Measurements from ENCODE around the gene ATP1A3.
"Not testable (repeated sequence)": the region's sequence is repeated elsewhere in the genome, so short reads cannot be mapped to it uniquely, and the experiment has no call there.

Gene ATP1A3

GRCh38 chr19:41940731-41941409, 53.2 kb downstream of the ATP1A3 start:
- no peak overlapping the region for H3K4ac ChIP-seq (ENCODE audit: low read depth, low read length)
- H3K27ac ChIP-seq (ENCODE audit: low read depth, low read length) = no peak overlapping the region
- H4K12ac ChIP-seq (ENCODE audit: low read depth, low read length) = no peak overlapping the region
- H3K4me3 ChIP-seq (ENCODE audit: low read depth, low read length) = peak overlapping the region; percentile 25
- no peak overlapping the region for H2BK120ac ChIP-seq (ENCODE audit: insufficient read depth, low read length, poor library complexity)
- H2BK12ac ChIP-seq (ENCODE audit: low read length) = no peak overlapping the region
- no peak overlapping the region for H3K14ac ChIP-seq (ENCODE audit: low read length)
- H3K9me3 ChIP-seq (ENCODE audit: insufficient read depth, low read depth, low read length) = no peaks in the 10 kb centered on the region
- no peaks in the 10 kb centered on the region for H3K36me3 ChIP-seq (ENCODE audit: control insufficient read depth in 1 of 2, insufficient read depth in 2 of 2, low read length in 2 of 2)
- H3K18ac ChIP-seq (ENCODE audit: low read length) = no peak overlapping the region
- no peaks in the 10 kb centered on the region for H3K79me1 ChIP-seq (ENCODE audit: low read length)
- H2AFZ ChIP-seq (ENCODE audit: insufficient read depth, low read length, poor library complexity) = peak overlapping the region; percentile 48
- no peak overlapping the region for H2BK5ac ChIP-seq (ENCODE audit: low read depth, low read length, poor library complexity)
- H3K79me2 ChIP-seq (ENCODE audit: control insufficient read depth, insufficient read depth, low read length, poor library complexity) = no peaks in the 10 kb centered on the region
- no peak for DNase-seq
- H4K8ac ChIP-seq (ENCODE audit: low read depth, low read length) = no peak overlapping the region
- H3K23ac ChIP-seq (ENCODE audit: low read length) = no peak overlapping the region
- peaks cover 29% of the 10 kb centered on the region for H3K27me3 ChIP-seq (ENCODE audit: insufficient read depth, low read length)
- no CpG with 5 or more reads among the region's 53 CpGs for WGBS (ENCODE audit: extremely low coverage, insufficient coverage, insufficient read length)
- H2AK5ac ChIP-seq (ENCODE audit: low read length) = no peak overlapping the region
- H3K4me1 ChIP-seq (ENCODE audit: control insufficient read depth in 1 of 2, insufficient read depth in 2 of 2, low read length in 2 of 2) = peaks cover 3 to 4% of the 10 kb centered on the region in 2 experiments
- no peak overlapping the region for H3K9ac ChIP-seq (ENCODE audit: low read length)
- no peak overlapping the region for H4K91ac ChIP-seq (ENCODE audit: low read depth, low read length)
- peak overlapping the region; percentile 54 for H3K4me2 ChIP-seq (ENCODE audit: low read length)

- H3K9me3 ChIP-seq (ENCODE audit: insufficient read depth, low read depth, low read length) = no peaks in the 10 kb centered on the region
- H3K36me3 ChIP-seq (ENCODE audit: control insufficient read depth in 1 of 2, insufficient read depth in 2 of 2, low read length in 2 of 2) = no peaks in the 10 kb centered on the region
- peaks cover 3 to 4% of the 10 kb centered on the region in 2 experiments for H3K4me1 ChIP-seq (ENCODE audit: control insufficient read depth in 1 of 2, insufficient read depth in 2 of 2, low read length in 2 of 2)
- no peaks in the 10 kb centered on the region for H3K79me2 ChIP-seq (ENCODE audit: control insufficient read depth, insufficient read depth, low read length, poor library complexity)
- H4K12ac ChIP-seq (ENCODE audit: low read depth, low read length) = no peak overlapping the region
- H3K79me1 ChIP-seq (ENCODE audit: low read length) = no peaks in the 10 kb centered on the region
- H2AK5ac ChIP-seq (ENCODE audit: low read length) = no peak overlapping the region
- peak overlapping the region; percentile 17 for H2AFZ ChIP-seq (ENCODE audit: insufficient read depth, low read length, poor library complexity)
- peaks cover 30% of the 10 kb centered on the region for H3K27me3 ChIP-seq (ENCODE audit: insufficient read depth, low read length)
- H3K14ac ChIP-seq (ENCODE audit: low read length) = no peak overlapping the region
- no peak overlapping the region for H3K18ac ChIP-seq (ENCODE audit: low read length)
- H2BK12ac ChIP-seq (ENCODE audit: low read length) = no peak overlapping the region
- DNase-seq = no peak
- no peak overlapping the region for H3K27ac ChIP-seq (ENCODE audit: low read depth, low read length)
- peak overlapping the region; percentile 25 for H3K4me3 ChIP-seq (ENCODE audit: low read depth, low read length)
- H3K9ac ChIP-seq (ENCODE audit: low read length) = no peak overlapping the region
- no peak overlapping the region for H3K23ac ChIP-seq (ENCODE audit: low read length)
- peak overlapping the region; percentile 43 for H4K8ac ChIP-seq (ENCODE audit: low read depth, low read length)
- H3K4me2 ChIP-seq (ENCODE audit: low read length) = peak overlapping the region; percentile 67
- H2BK5ac ChIP-seq (ENCODE audit: low read depth, low read length, poor library complexity) = no peak overlapping the region
- no peak overlapping the region for H3K4ac ChIP-seq (ENCODE audit: low read depth, low read length)
- no CpG with 5 or more reads among the region's 83 CpGs for WGBS (ENCODE audit: extremely low coverage, insufficient coverage, insufficient read length)
- H2BK120ac ChIP-seq (ENCODE audit: insufficient read depth, low read length, poor library complexity) = no peak overlapping the region
- H4K91ac ChIP-seq (ENCODE audit: low read depth, low read length) = no peak overlapping the region
Observed at GRCh38 chr19:41939861-41940730, 53.9 kb downstream of the ATP1A3 start.

GRCh38 chr19:41939209-41939608, 54.8 kb downstream of the ATP1A3 start:
- H2BK120ac ChIP-seq (ENCODE audit: insufficient read depth, low read length, poor library complexity); H3K79me2 ChIP-seq (ENCODE audit: control insufficient read depth, insufficient read depth, low read length, poor library complexity); H3K9ac ChIP-seq (ENCODE audit: low read length); H3K14ac ChIP-seq (ENCODE audit: low read length); H3K9me3 ChIP-seq (ENCODE audit: insufficient read depth, low read depth, low read length); H3K18ac ChIP-seq (ENCODE audit: low read length); H3K36me3 ChIP-seq (ENCODE audit: control insufficient read depth in 1 of 2, insufficient read depth in 2 of 2, low read length in 2 of 2); DNase-seq; H3K23ac ChIP-seq (ENCODE audit: low read length); H4K91ac ChIP-seq (ENCODE audit: low read depth, low read length); H3K4me1 ChIP-seq (ENCODE audit: control insufficient read depth in 1 of 2, insufficient read depth in 2 of 2, low read length in 2 of 2); H2BK12ac ChIP-seq (ENCODE audit: low read length); H4K8ac ChIP-seq (ENCODE audit: low read depth, low read length); H3K4me2 ChIP-seq (ENCODE audit: low read length); H2AK5ac ChIP-seq (ENCODE audit: low read length); H3K27ac ChIP-seq (ENCODE audit: low read depth, low read length); H2BK5ac ChIP-seq (ENCODE audit: low read depth, low read length, poor library complexity); H2AFZ ChIP-seq (ENCODE audit: insufficient read depth, low read length, poor library complexity); H3K79me1 ChIP-seq (ENCODE audit: low read length); H4K12ac ChIP-seq (ENCODE audit: low read depth, low read length); H3K4ac ChIP-seq (ENCODE audit: low read depth, low read length); H3K4me3 ChIP-seq (ENCODE audit: low read depth, low read length): not testable (repeated sequence)
- H3K27me3 ChIP-seq (ENCODE audit: insufficient read depth, low read length) = peaks cover 30% of the 10 kb centered on the region

- H3K4me3 ChIP-seq (ENCODE audit: low read depth, low read length) = no peak overlapping the region
- no peak for DNase-seq
- no peak overlapping the region for H2AFZ ChIP-seq (ENCODE audit: insufficient read depth, low read length, poor library complexity)
- H3K9ac ChIP-seq (ENCODE audit: low read length) = no peak overlapping the region
- no peak overlapping the region for H3K18ac ChIP-seq (ENCODE audit: low read length)
- H3K4me2 ChIP-seq (ENCODE audit: low read length) = no peak overlapping the region
- H2AK5ac ChIP-seq (ENCODE audit: low read length) = no peak overlapping the region
- H3K4me1 ChIP-seq (ENCODE audit: control insufficient read depth in 1 of 2, insufficient read depth in 2 of 2, low read length in 2 of 2) = peaks cover 3 to 4% of the 10 kb centered on the region in 2 experiments
- H3K23ac ChIP-seq (ENCODE audit: low read length) = no peak overlapping the region
- H2BK120ac ChIP-seq (ENCODE audit: insufficient read depth, low read length, poor library complexity) = no peak overlapping the region
- no peak overlapping the region for H3K27ac ChIP-seq (ENCODE audit: low read depth, low read length)
- no peak overlapping the region for H4K91ac ChIP-seq (ENCODE audit: low read depth, low read length)
- no peak overlapping the region for H4K8ac ChIP-seq (ENCODE audit: low read depth, low read length)
- no peaks in the 10 kb centered on the region for H3K9me3 ChIP-seq (ENCODE audit: insufficient read depth, low read depth, low read length)
- no peaks in the 10 kb centered on the region for H3K79me1 ChIP-seq (ENCODE audit: low read length)
- WGBS (ENCODE audit: extremely low coverage, insufficient coverage, insufficient read length) = no CpG with 5 or more reads among the region's 22 CpGs
- no peak overlapping the region for H2BK5ac ChIP-seq (ENCODE audit: low read depth, low read length, poor library complexity)
- no peak overlapping the region for H4K12ac ChIP-seq (ENCODE audit: low read depth, low read length)
- no peaks in the 10 kb centered on the region for H3K36me3 ChIP-seq (ENCODE audit: control insufficient read depth in 1 of 2, insufficient read depth in 2 of 2, low read length in 2 of 2)
- no peaks in the 10 kb centered on the region for H3K79me2 ChIP-seq (ENCODE audit: control insufficient read depth, insufficient read depth, low read length, poor library complexity)
- no peak overlapping the region for H3K14ac ChIP-seq (ENCODE audit: low read length)
- H3K27me3 ChIP-seq (ENCODE audit: insufficient read depth, low read length) = peaks cover 39% of the 10 kb centered on the region
- no peak overlapping the region for H3K4ac ChIP-seq (ENCODE audit: low read depth, low read length)
- no peak overlapping the region for H2BK12ac ChIP-seq (ENCODE audit: low read length)
Observed at GRCh38 chr19:41937525-41938468, 56.2 kb downstream of the ATP1A3 start.

Data from trophoblast cell (in vitro differentiated cells and primary cell).